GM12891 (cell line): ENCODE results near the gene CDC42BPA. TPM values are rescaled to one million over a fixed set of nuclear protein-coding genes. Genes with fewer than 3 reads are reported as not detected.

Source experiments
- DNase-seq: peaks from one replicate; pipeline ENCODE4 v3.0.0; 2011; ENCODE audit warnings: low spot score; ENCODE audit not compliant: insufficient read length
- FAIRE-seq: peaks from 2 replicates; lab custom pipeline; 2011; peaks lifted over from hg19 to GRCh38; lab: Jason Lieb, UNC
- PAX5 ChIP-seq: IDR thresholded peaks from 2 replicates; pipeline ENCODE4 v1.6.1; 2011; ENCODE audit warnings: low read length, moderate library complexity, mild to moderate bottlenecking; ENCODE audit not compliant: insufficient read depth, severe bottlenecking
- POLR2A ChIP-seq: IDR thresholded peaks from 2 replicates; pipeline ENCODE4 v1.6.1; 2011; ENCODE audit warnings: low read depth, low read length, control low read depth
- POLR2AphosphoS5 ChIP-seq: IDR thresholded peaks from 2 replicates; pipeline ENCODE4 v1.6.1; 2011; ENCODE audit warnings: low read depth, low read length, control low read depth
- POU2F2 ChIP-seq: IDR thresholded peaks from 2 replicates; pipeline ENCODE4 v1.6.1; 2011; ENCODE audit warnings: low read depth, mild to moderate bottlenecking, control low read depth, low read length, moderate library complexity
- SPI1 ChIP-seq: IDR thresholded peaks from 2 replicates; pipeline ENCODE4 v1.6.1; 2011; ENCODE audit warnings: low read depth, low read length, control low read depth
- TAF1 ChIP-seq: IDR thresholded peaks from 2 replicates; pipeline ENCODE4 v1.6.1; 2011; ENCODE audit warnings: low read depth, low read length, control low read depth
- polyA plus RNA-seq: library from polyadenylated mRNA; unstranded; fragments of >200 nt; gene quantifications from one replicate; pipeline ENCODE4 v1.2.1, GENCODE V29; 2012; ENCODE audit warnings: low read depth, missing spikeins, inconsistent platforms; ENCODE audit not compliant: missing spikeins

CDC42BPA gene, protein sequence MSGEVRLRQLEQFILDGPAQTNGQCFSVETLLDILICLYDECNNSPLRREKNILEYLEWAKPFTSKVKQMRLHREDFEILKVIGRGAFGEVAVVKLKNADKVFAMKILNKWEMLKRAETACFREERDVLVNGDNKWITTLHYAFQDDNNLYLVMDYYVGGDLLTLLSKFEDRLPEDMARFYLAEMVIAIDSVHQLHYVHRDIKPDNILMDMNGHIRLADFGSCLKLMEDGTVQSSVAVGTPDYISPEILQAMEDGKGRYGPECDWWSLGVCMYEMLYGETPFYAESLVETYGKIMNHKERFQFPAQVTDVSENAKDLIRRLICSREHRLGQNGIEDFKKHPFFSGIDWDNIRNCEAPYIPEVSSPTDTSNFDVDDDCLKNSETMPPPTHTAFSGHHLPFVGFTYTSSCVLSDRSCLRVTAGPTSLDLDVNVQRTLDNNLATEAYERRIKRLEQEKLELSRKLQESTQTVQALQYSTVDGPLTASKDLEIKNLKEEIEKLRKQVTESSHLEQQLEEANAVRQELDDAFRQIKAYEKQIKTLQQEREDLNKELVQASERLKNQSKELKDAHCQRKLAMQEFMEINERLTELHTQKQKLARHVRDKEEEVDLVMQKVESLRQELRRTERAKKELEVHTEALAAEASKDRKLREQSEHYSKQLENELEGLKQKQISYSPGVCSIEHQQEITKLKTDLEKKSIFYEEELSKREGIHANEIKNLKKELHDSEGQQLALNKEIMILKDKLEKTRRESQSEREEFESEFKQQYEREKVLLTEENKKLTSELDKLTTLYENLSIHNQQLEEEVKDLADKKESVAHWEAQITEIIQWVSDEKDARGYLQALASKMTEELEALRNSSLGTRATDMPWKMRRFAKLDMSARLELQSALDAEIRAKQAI (N-terminal part only)
- 0.05 TPM for polyA plus RNA-seq

- no peak for FAIRE-seq
- TF ChIP-seq SPI1 (no peak), POLR2AphosphoS5 (no peak), POU2F2 (no peak), POLR2A (no peak), PAX5 (no peak), TAF1 (no peak)
- DNase-seq, result peak; percentile 47
These were observed at the start of gene CDC42BPA for GRCh38 chr1:227318016-227318852. CDC42BPA (minus strand) TSS chr1:227318492; CDS start chr1:227317182, 1,310 bp downstream.

- TF ChIP-seq POLR2A, result no peak
- TF ChIP-seq TAF1, result no peak
- no peak for TF ChIP-seq POLR2AphosphoS5
- no peak for TF ChIP-seq SPI1
- TF ChIP-seq PAX5, result no peak
- no peak for TF ChIP-seq POU2F2
- FAIRE-seq (no peak), DNase-seq (no peak)
These were observed 49.7 kb upstream of the CDC42BPA start for GRCh38 chr1:227368009-227368408.

- DNase-seq, result no peak
- no peak for FAIRE-seq
- no peak for TF ChIP-seq POU2F2
- no peak for TF ChIP-seq PAX5
- no peak for TF ChIP-seq POLR2A
- TF ChIP-seq TAF1, result no peak
- no peak for TF ChIP-seq POLR2AphosphoS5
- TF ChIP-seq SPI1, result no peak
These were observed 47.5 kb upstream of the CDC42BPA start for GRCh38 chr1:227365473-227366431.

GRCh38 chr1:227364657-227365056, 46.4 kb upstream of the CDC42BPA start:
- TF ChIP-seq SPI1, result no peak
- no peak for TF ChIP-seq PAX5
- no peak for TF ChIP-seq POLR2A
- TF ChIP-seq POU2F2, result no peak
- TF ChIP-seq POLR2AphosphoS5, result no peak
- no peak for TF ChIP-seq TAF1
- no peak for FAIRE-seq
- no peak for DNase-seq

DNA sequence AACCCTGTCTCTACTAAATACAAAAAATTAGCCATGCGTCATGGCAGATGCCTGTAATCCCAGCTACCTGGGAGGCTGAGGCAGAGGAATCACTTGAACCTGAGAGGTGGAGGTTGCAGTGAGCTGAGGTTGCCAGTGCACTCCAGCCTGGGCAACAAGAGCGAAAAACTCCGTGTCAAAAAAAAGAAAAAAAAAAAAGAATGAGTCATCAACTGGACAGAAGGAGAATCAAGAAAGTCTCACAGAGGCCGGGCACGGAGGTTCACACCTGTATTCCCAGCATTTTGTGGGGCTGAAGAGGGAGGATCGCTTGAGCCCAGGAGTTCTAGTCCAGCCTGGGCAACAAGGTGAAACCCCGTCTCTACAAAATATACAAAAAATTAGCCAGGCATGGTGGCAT, 45.5 kb upstream of the CDC42BPA start:
- DNase-seq (no peak), FAIRE-seq (no peak)
- no peak for TF ChIP-seq POLR2A
- no peak for TF ChIP-seq POLR2AphosphoS5
- TF ChIP-seq TAF1, result no peak
- no peak for TF ChIP-seq PAX5
- no peak for TF ChIP-seq POU2F2
- no peak for TF ChIP-seq SPI1

- TF ChIP-seq POU2F2, result no peak
- TF ChIP-seq POLR2AphosphoS5, result no peak
- no peak for TF ChIP-seq TAF1
- no peak for TF ChIP-seq SPI1
- no peak for TF ChIP-seq PAX5
- no peak for TF ChIP-seq POLR2A
- DNase-seq (no peak), FAIRE-seq (no peak)
These were observed 43.7 kb upstream of the CDC42BPA start for GRCh38 chr1:227362039-227362438.

GRCh38 chr1:227357927-227358302, 39.6 kb upstream of the CDC42BPA start:
- FAIRE-seq, result no peak
- no peak for TF ChIP-seq POLR2A
- TF ChIP-seq SPI1, result no peak
- TF ChIP-seq POU2F2, result no peak
- no peak for TF ChIP-seq POLR2AphosphoS5
- no peak for TF ChIP-seq TAF1
- no peak for TF ChIP-seq PAX5
- DNase-seq, result no peak
